Small intestine (tissue), 7 donors: ENCODE measurements around the gene EPB41L4B. TPM values are rescaled to one million over a fixed set of nuclear protein-coding genes. Genes with fewer than 3 reads are reported as not detected.
A peak's percentile ranks its signal among the peaks of the same experiment; 100 is the strongest.

Experiments used
- DNase-seq, 2 donors: peaks; one replicate each; pipeline versions ENCODE4 v3.0.0 to v3.0.0-alpha.2; 2013
- FAIRE-seq: peaks from 2 replicates; lab custom pipeline; 2012; peaks lifted over from hg19 to GRCh38; lab: Jason Lieb, UNC
- H3K27ac ChIP-seq, 3 donors: one replicate each; pipeline ENCODE4 v1.5.1; 2013; ENCODE audit warnings: low read length in 2 of 3, mild to moderate bottlenecking in 2 of 3, control low read depth in 1 of 3, inconsistent platforms in 1 of 3, low read depth in 1 of 3, moderate library complexity in 1 of 3
- H3K27me3 ChIP-seq, 3 donors: one replicate each; pipeline ENCODE4 v1.6.1; 2013; ENCODE audit warnings: low read length in 3 of 3, inconsistent platforms in 1 of 3; ENCODE audit not compliant: control insufficient read depth in 3 of 3, insufficient read depth in 3 of 3
- H3K36me3 ChIP-seq, 3 donors: one replicate each; pipeline ENCODE4 v1.6.1; 2013; ENCODE audit warnings: low read length in 3 of 3, inconsistent platforms in 1 of 3, low read depth in 1 of 3, mild to moderate bottlenecking in 1 of 3, moderate library complexity in 1 of 3; ENCODE audit not compliant: control insufficient read depth in 3 of 3, insufficient read depth in 2 of 3
- H3K4me1 ChIP-seq, 3 donors: one replicate each; pipeline ENCODE4 v1.6.1; 2013; ENCODE audit warnings: low read length in 2 of 3, inconsistent platforms in 1 of 3, low read depth in 1 of 3, mild to moderate bottlenecking in 1 of 3, moderate library complexity in 1 of 3; ENCODE audit not compliant: control insufficient read depth in 3 of 3, insufficient read depth in 2 of 3
- H3K4me3 ChIP-seq, 3 donors: one replicate each; pipeline ENCODE4 v1.5.1; 2013; ENCODE audit warnings: low read length in 3 of 3, control low read depth in 1 of 3, inconsistent platforms in 1 of 3, low read depth in 1 of 3, mild to moderate bottlenecking in 1 of 3, moderate library complexity in 1 of 3
- H3K9me3 ChIP-seq, 2 donors: one replicate each; pipeline ENCODE4 v1.6.1; 2013; ENCODE audit warnings: low read depth in 1 of 2, low read length in 1 of 2; ENCODE audit not compliant: control insufficient read depth in 2 of 2, insufficient read depth in 1 of 2
- WGBS, 3 donors: extraction: QIAGEN DNeasy Blood & Tissue Kit; methylation state at CpG; one replicate each; pipeline ENCODE4 v1.1.7; 2013; 5-methylcytosine and 5-hydroxymethylcytosine counted together
- polyA plus RNA-seq, 4 donors: library from polyadenylated mRNA; stranded (reverse) in 3 of 4; unstranded in 1 of 4; fragments of 200-250 nt in 3 of 4; fragments of 120-200 nt in 1 of 4; gene quantifications; one replicate each; pipeline versions ENCODE4 v1.2.1 to v1.2.3, GENCODE V29; 2013
- donor health status: healthy with polysubstance abuse.
- donor health status: control.
- donor health status: control.
- donor health status: Bipolar disorder and iron deficiency.
- donor health status: healthy.

The EPB41L4B gene
- polyA plus RNA-seq, 4 donors = 22.1 to 126 (median 67.7) TPM

DNA sequence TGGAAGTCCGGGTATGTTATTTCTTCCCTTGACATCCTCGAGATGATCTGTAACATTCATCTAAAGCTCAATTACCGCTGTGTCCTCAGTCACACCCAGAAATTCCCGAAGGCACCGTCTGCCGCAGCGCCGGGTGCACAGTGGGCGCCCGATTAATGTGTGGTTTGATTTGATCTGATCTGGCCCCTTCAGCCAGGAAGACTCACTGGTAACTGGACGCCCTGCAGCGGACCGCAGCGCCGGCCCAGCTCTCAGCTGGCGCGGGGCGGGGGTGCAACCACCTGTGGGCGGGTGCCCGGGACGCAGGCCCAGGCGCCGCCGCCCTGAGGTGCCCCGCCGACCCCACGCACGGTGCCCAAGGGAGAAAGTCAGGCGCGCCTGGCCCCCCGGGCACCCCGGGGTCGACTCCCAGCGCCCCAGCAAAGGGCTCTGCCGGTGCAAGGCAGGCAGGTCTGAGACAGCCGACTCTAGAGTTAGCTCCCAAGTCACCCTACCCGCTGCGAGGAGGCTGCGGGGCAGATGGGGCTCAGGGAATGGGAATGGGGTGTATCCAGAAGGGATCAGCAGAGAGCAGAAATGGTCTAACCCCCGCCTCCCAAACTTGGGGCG is 1.7 kb downstream of the EPB41L4B start:
- WGBS, 3 donors = 0 to 7% (median 4%) methylated on average over 30 to 41 of the region's 41 CpGs
- DNase-seq = peak; percentile 63 to 64
- FAIRE-seq = no peak
- Histone ChIP-seq H3K4me3 (peak overlapping the region; percentile 66 to 82 (median 76)), H3K27ac (peak overlapping the region; percentile 53 to 86 (median 62)), H3K4me1 (peaks cover 6 to 44% (median 10%) of the 10 kb centered on the region in 3 donors), H3K9me3 (no peaks in the 10 kb centered on the region), H3K27me3 (peaks cover 0 to 8% (median 8%) of the 10 kb centered on the region in 3 donors), H3K36me3 (no peaks in the 10 kb centered on the region)

DNA sequence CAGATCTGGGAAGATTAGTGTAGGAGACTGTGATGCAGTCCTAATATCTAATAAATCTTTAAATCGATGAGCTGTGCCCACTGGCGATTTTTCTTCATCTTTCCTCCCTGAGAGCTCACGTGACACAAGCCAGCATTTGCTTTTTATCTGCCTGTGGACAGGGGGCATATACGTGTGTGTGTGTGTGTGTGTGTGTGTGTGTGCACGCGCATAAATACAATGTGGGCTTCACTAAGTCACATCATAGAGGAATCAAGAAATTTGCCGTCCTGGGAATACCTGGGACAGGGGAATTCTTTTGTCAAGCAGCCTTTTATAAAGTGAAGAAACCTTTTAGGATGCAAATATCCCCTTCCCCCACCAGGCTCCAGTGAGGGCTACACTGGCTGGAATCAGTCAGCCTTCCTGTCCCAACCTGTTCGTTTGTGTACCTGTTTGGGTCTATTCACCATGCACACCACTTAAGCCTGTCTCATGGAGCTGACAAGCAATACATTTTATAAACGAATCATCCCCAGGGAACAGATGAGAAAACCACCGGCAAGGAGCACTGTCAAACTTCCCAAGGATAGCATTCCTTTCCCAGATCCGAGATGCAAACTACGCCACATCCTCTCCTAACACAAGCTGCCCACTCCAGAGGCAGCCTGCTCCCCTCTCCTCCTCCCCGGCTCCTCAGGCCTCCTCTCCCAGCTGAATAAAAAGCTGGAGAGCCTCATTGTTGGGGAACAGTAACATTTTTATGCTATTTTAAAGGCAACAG is 2.7 kb downstream of the EPB41L4B start:
- WGBS, 3 donors = 19 to 30% (median 19%) methylated on average over 13 of the region's 13 CpGs
- Histone ChIP-seq H3K4me1 (peaks cover 6 to 53% (median 10%) of the 10 kb centered on the region in 3 donors), H3K9me3 (no peaks in the 10 kb centered on the region), H3K27ac (peak overlapping the region in 2 of 3 donors; percentile 80 to 86), H3K36me3 (no peaks in the 10 kb centered on the region), H3K27me3 (peaks cover 0 to 8% (median 8%) of the 10 kb centered on the region in 3 donors), H3K4me3 (peak overlapping the region in 2 of 3 donors; percentile 76 to 82)
- no peak for DNase-seq
- no peak for FAIRE-seq

DNA sequence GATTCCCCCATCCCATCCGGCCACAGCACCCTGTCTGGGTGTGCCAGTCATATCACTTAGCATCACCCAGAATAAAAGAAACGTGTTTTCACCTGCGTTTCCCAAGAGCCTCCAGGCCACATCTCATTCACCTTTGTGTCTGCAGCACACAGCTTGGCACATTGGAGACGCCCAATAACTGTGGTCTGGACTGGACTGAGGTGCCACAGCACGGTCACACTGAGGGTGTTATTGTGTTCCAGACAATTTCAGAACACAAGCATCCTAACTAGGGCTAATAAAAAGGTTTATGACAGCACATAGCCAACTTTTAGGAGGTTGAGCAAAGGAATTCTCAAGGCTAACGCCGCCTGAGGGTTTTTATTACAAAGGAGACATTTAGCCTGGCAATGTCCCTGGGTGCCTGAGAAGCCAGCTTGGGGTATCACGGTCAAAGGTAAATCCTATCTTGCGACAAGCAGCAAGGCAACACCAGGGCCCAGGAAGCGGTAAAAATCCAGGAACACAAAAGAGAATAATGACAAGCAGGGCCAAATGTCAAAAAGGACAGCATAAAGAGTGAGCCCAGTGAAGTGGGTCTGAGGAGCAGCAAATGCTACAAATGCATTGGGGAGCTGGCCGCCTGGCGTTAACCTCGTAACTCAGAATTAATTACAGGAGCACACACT is 3.4 kb downstream of the EPB41L4B start:
- Histone ChIP-seq H3K9me3 (no peaks in the 10 kb centered on the region), H3K36me3 (no peaks in the 10 kb centered on the region), H3K27ac (peak overlapping the region in 2 of 3 donors; percentile 80 to 86), H3K4me3 (peak overlapping the region in 1 of 3 donors; percentile 76), H3K27me3 (peaks cover 0 to 8% (median 8%) of the 10 kb centered on the region in 3 donors), H3K4me1 (peaks cover 10 to 56% (median 10%) of the 10 kb centered on the region in 3 donors)
- 16 to 58% (median 36%) methylated on average over 13 of the region's 13 CpGs for WGBS, 3 donors
- DNase-seq (peak; percentile 40 to 54), FAIRE-seq (no peak)

DNA sequence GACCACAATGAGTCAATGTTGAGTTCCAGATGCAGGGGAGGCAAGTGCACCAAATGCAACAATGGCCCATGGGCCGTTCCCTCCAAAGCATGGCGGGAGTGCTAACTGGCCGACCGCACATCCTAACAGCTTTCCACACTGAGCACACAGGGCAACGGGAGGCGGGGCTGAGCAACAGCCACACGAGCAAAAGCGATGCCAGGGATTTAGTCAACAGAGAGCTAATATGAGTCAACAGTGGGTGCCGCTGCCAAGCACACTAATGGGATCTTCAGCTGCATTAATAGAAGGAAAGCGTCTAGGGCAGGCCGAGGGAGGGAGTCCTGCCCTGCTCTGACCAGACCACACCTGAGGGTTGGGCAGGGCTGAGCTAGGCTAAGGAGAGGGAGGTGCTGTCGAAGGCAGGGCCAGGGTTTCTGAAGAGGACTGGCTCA is 4.6 kb downstream of the EPB41L4B start:
- peak overlapping the region in 2 of 3 donors; percentile 80 to 88 for H3K27ac ChIP-seq
- peaks cover 10 to 50% (median 10%) of the 10 kb centered on the region in 3 donors for H3K4me1 ChIP-seq
- FAIRE-seq = no peak
- peaks cover 0 to 8% (median 6%) of the 10 kb centered on the region in 3 donors for H3K27me3 ChIP-seq
- DNase-seq = peak; percentile 43 to 99
- H3K9me3 ChIP-seq = no peaks in the 10 kb centered on the region
- 12 to 48% (median 28%) methylated on average over 12 of the region's 12 CpGs for WGBS, 3 donors
- peaks cover 0 to 6% (median 0%) of the 10 kb centered on the region in 3 donors for H3K36me3 ChIP-seq
- no peak overlapping the region for H3K4me3 ChIP-seq

DNA sequence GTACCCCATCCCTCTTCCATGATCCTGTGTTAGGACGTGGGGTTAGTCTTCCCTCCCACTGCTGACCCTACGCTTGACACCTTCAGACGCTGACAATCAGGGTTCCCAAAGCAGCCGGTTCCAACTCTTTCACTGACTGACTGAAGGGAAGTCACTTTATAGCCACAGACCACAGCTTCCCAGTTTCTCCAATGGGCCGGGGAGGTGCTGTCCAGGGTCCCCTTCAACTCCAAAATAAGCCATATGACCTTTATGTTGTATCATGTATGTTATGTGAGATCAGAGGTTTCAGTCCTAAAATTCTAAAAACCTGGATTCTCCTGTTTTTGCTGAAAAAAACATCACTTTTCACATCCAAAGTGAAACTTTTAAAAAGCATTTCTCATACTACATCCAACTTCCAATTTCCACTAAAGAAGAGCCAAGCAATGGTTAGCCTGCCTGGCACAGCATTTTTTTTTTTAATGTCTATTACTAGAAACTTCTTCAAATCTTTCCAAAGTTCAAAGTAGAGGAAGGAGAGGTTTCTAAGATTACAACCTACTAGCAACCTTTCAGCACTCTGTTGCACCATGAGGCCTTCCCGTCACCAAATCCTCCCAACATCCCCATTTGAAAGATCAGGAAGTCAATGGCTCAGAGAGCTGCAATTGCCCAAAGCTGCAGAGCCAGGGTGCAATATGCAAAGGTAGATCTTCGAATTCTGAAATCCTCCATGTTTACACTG is 5.2 kb downstream of the EPB41L4B start:
- DNase-seq = no peak
- Histone ChIP-seq H3K27ac (peak overlapping the region in 2 of 3 donors; percentile 80 to 88), H3K27me3 (peaks cover 0 to 8% (median 6%) of the 10 kb centered on the region in 3 donors), H3K36me3 (peaks cover 0 to 7% (median 0%) of the 10 kb centered on the region in 3 donors), H3K4me1 (peaks cover 9 to 48% (median 10%) of the 10 kb centered on the region in 3 donors), H3K4me3 (no peak overlapping the region), H3K9me3 (no peaks in the 10 kb centered on the region)
- WGBS, 3 donors = 49 to 56% (median 49%) methylated on average over 7 of the region's 7 CpGs
- FAIRE-seq = no peak

DNA sequence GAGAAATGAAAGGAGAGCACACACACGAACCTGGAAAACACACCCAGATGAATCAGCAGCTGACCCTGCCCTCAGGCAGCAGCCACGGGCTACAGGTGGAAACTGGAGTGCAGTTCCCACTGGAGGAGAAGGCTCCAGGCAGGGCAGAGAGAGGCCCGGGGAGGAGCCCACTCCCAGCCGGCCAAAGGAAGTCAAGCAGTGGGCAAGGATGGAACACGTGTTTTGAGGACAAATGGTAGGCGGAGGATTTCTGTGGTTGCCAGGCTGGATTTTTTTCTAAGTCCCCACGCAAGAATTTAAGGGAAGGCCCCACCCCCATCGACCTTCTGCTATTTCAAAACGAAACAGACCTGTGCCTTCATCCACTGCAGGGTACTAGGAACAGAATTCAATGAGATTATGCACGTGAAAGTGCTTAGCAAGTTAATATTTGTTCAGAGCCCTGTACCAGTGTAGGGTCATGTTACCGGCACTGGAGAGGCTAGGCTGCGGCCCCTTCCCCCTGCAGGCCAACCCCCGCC is 6.8 kb downstream of the EPB41L4B start:
- no peaks in the 10 kb centered on the region for H3K9me3 ChIP-seq
- peaks cover 0 to 7% (median 0%) of the 10 kb centered on the region in 3 donors for H3K36me3 ChIP-seq
- DNase-seq (peak; percentile 52 to 81), FAIRE-seq (no peak)
- H3K27me3 ChIP-seq = peaks cover 0 to 6% (median 0%) of the 10 kb centered on the region in 3 donors
- H3K4me1 ChIP-seq = peaks cover 9 to 57% (median 10%) of the 10 kb centered on the region in 3 donors
- peak overlapping the region; percentile 47 to 88 (median 82) for H3K27ac ChIP-seq
- 37 to 48% (median 45%) methylated on average over 13 of the region's 13 CpGs for WGBS, 3 donors
- H3K4me3 ChIP-seq = no peak overlapping the region

DNA sequence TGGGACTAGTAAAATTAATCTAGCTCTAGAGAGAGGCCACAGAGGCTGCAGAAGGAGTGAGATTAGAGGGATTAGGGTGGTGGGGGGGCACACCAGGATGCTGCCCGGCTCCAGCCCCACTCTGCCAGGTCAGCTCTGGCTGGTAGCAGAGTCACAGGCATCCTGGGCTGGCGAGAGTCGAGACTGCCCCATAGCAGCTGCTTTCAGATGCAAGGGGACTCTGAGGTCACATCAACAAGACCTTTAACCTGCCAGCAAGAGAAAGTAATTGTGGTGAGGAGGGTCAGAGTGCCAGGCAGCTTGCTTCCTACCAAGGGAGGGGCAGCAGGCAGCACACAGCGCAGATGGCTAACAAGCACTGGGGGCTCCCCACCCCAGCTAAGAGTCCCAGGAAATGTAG is 7.5 kb downstream of the EPB41L4B start:
- 7 to 50% (median 26%) methylated on average over 4 of the region's 4 CpGs for WGBS, 3 donors

More for the DNA sequence above, 7.5 kb downstream of the EPB41L4B start:
- Histone ChIP-seq H3K4me3 (no peak overlapping the region), H3K36me3 (peaks cover 0 to 9% (median 0%) of the 10 kb centered on the region in 3 donors), H3K27ac (peak overlapping the region; percentile 39 to 88 (median 82)), H3K27me3 (peaks cover 0 to 5% (median 0%) of the 10 kb centered on the region in 3 donors), H3K9me3 (no peaks in the 10 kb centered on the region), H3K4me1 (peaks cover 8 to 62% (median 9%) of the 10 kb centered on the region in 3 donors)
- FAIRE-seq (no peak), DNase-seq (peak; percentile 54 to 92)
